ENCODE measurements around the gene TEX35. TPM values are rescaled to one million over a fixed set of nuclear protein-coding genes. Genes with fewer than 3 reads are reported as not detected.
A peak's percentile ranks its signal among the peaks of the same experiment; 100 is the strongest.

The TEX35 gene
- total and polyA plus RNA-seq, 11 donors: not detected

DNA sequence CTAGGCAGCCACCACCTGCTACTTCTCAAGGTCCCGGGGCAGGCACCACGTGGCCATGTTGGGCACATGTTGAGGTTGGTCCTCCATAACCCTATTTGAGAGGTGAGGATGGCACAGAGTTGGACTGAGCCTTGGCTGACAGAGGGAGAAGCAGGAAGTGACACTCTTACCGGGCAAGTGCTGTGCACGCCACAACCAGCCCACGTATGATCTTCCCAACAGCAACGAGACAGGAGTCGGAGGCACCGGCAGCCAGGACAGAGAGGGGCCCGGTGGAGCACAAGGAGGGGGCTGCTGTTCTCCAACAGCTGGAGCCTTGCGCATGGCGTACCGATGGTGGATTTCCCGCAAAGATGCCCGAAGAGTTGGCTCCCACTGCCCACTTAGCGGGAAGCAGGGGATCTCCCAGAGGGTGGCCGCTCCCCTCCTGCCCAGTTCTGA, 19.6 kb upstream of the TEX35 start:
- WGBS, 4 donors: 90 to 95% (median 93%) methylated on average over 16 of the region's 16 CpGs
- H3K36me3 ChIP-seq: no peaks in the 10 kb centered on the region
- ATAC-seq (no peak), DNase-seq (no peak)
- H3K4me1 ChIP-seq: no peaks in the 10 kb centered on the region
- H3K9me3 ChIP-seq: no peaks in the 10 kb centered on the region
- H3K4me3 ChIP-seq: no peak overlapping the region
- H3K27ac ChIP-seq: no peak overlapping the region
- H3K27me3 ChIP-seq: no peaks in the 10 kb centered on the region
- TF ChIP-seq POLR2A (IDR thresholded peaks at IDR 0.05) (no peak), CTCF (IDR thresholded peaks at IDR 0.05) (no peak)
- intact Hi-C loops (cut with DNase I): no loop called here

- intact Hi-C loops (cut with DNase I): no loop called here
- Histone ChIP-seq H3K27me3 (no peaks in the 10 kb centered on the region), H3K9me3 (no peaks in the 10 kb centered on the region), H3K36me3 (no peaks in the 10 kb centered on the region), H3K4me3 (no peak overlapping the region), H3K4me1 (no peaks in the 10 kb centered on the region), H3K27ac (no peak overlapping the region)
- no peak for TF ChIP-seq POLR2A (IDR thresholded peaks at IDR 0.05)
- no peak for TF ChIP-seq CTCF (IDR thresholded peaks at IDR 0.05)
- 70 to 93% (median 87%) methylated on average over 13 of the region's 13 CpGs for WGBS, 4 donors
- ATAC-seq (peak in 3 of 4 donors; percentile 59 to 79 (median 70)), DNase-seq (peak in 1 of 5 donors; percentile 50)
These were observed 18.3 kb upstream of the TEX35 start for GRCh38 chr1:178494569-178494971.

- Histone ChIP-seq H3K27me3 (no peaks in the 10 kb centered on the region), H3K4me3 (no peak overlapping the region), H3K36me3 (no peaks in the 10 kb centered on the region), H3K27ac (no peak overlapping the region), H3K9me3 (no peaks in the 10 kb centered on the region), H3K4me1 (no peaks in the 10 kb centered on the region)
- TF ChIP-seq CTCF (IDR thresholded peaks at IDR 0.05) (no peak), POLR2A (IDR thresholded peaks at IDR 0.05) (no peak)
- ATAC-seq: peak in 2 of 4 donors; percentile 38 to 47
- 71 to 84% (median 77%) methylated on average over 1 of the region's 1 CpG for WGBS, 4 donors
- intact Hi-C loops (cut with DNase I): no loop called here
- DNase-seq: no peak
These were observed 17.8 kb upstream of the TEX35 start for GRCh38 chr1:178495158-178495557.

DNA sequence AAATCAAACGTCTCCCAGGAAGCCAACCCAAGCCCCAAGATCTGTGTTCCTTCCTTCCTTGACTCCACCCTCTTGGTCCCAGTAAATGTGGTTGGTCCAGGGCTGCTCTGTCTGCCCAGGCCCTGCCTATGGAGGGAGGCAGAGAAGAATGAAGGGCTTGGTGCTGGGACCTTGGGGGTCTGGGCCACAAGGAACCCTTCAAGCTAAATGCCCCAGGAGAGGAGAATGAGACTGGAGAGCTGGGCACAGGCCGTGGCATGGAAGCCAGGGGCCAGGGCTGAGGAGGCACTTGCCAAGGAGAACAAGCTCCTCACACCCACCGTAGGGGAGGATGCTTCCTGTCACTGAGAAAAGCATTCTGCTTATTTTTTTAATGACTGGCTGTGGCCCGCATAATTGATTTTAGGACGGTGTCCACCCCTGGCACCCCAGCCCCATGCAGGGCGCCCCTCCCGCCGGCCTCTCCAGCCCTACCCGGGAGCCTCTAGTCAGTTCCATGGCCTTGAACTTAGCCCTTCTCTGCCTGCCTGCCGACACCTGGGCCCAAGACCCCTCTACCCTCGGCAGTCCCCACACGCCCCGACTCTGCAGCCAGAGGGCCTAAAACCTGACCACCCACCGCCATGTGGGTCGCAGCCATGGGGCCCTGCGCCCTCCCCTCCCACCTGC, 17.0 kb upstream of the TEX35 start:
- H3K4me1 ChIP-seq: no peaks in the 10 kb centered on the region
- TF ChIP-seq CTCF (IDR thresholded peaks at IDR 0.05) (no peak), POLR2A (IDR thresholded peaks at IDR 0.05) (no peak)
- intact Hi-C loops (cut with DNase I): no loop called here
- WGBS, 4 donors: 87 to 92% (median 91%) methylated on average over 16 of the region's 16 CpGs
- no peak for DNase-seq
- no peak for ATAC-seq
- no peaks in the 10 kb centered on the region for H3K36me3 ChIP-seq
- H3K4me3 ChIP-seq: no peak overlapping the region
- H3K27me3 ChIP-seq: no peaks in the 10 kb centered on the region
- H3K9me3 ChIP-seq: no peaks in the 10 kb centered on the region
- no peak overlapping the region for H3K27ac ChIP-seq

Measured in heart left ventricle (tissue), 16 donors.